Left hindlimb (tissue), 1 donor: ENCODE data around the gene CYP21A2.

Source experiments
- DNase-seq: peaks from one replicate; pipeline ENCODE4 v3.0.0-alpha.2; 2018

Gene CYP21A2

DNA sequence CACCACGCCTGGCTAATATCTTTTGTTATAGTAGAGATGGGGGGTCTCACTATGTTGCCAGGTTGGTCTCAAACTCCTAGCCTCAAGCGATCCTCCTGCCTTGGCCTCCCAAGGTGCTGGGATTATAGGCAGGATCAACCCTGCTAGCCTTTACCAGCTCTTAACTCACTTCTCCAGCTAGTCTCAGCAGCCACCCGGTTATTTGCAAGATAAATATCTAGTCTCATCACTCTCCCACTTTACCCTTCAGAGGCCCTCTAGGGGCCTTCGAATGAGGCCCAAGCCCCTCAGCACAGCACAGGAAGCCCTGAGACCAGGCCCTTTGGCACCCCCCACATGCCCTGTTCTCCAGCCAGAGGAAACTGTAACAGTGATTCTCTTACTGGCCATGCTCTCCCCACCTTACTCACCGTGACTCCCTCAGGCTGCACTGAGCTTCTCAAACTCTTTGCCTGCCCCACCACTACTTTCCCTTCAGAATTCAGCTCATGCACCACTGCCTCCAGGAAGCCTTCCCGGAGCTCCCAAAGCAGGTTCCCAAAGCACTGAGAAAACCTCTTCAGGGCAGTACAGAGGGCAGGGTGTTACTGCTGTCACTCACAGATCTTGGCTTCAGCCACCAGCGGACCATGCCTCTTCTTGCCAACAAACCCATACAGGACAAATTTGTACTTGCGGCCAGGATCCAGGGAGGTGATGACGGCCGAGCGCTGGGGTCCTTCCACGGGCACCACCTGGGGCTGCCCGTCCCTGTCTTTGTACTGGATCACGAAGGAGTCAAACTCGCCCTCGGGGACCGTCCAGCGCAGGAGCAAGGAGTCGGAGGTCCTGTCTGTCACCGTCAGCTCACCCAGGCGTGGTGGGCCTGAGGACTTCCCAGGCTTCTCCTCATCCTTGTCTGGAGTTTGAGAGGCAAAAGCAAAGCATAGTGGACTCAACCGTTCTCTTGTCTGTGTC, 45.9 kb downstream of the CYP21A2 start:
- DNase-seq: peak; percentile 25

- peak; percentile 23 for DNase-seq
These were observed 46.6 kb downstream of the CYP21A2 start for GRCh38 chr6:32084780-32085179.

- peak; percentile 25 for DNase-seq
These were observed 47.7 kb downstream of the CYP21A2 start for GRCh38 chr6:32085759-32086459.

DNA sequence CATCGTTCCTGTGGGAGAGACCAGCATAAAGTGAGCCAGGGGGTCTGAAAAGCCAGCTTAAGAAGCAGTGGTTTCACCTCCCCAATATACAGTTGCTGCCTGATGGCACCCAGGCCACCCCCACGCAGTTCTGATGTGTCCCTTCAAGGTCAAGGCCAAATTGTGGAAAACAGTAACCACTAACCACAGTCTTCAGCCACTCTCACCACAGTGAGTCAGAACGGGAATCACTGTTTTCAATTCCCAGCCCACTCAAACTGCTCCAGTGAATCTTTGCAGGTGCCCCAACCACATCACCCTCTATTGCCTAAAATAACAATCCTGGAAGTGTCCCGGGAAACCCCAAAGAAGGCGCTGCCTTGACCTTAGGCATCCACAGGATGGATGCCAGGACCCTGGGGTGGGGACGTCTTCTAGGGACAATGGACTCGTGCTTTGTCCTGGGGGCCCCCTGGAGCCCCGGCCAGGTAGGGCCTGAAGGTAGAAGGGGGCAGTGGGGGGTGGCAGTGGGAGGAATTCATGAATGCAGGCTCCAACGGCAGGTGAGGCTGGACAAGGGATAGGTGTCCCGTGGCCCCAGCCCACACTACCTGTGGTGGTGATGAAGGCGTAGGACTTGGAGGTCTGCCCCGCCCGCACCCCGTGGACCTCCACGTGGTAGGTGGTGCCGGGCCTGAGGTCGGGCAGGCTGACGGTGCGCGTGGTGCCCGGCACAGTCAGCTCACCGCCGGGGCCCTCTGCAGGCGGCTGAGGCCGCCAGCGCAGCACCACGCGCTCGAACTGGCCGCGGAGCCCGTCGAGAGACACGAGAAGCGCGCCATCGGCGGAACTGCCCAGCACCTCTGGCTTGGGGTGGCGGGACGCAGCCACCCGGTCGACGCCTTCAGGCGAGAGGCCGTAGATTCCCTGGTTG, 48.7 kb downstream of the CYP21A2 start:
- DNase-seq: peak; percentile 39

- peak; percentile 85 for DNase-seq
These were observed 49.6 kb downstream of the CYP21A2 start for GRCh38 chr6:32087574-32088486.

- peak; percentile 22 for DNase-seq
These were observed 50.4 kb downstream of the CYP21A2 start for GRCh38 chr6:32088487-32089049.

DNA sequence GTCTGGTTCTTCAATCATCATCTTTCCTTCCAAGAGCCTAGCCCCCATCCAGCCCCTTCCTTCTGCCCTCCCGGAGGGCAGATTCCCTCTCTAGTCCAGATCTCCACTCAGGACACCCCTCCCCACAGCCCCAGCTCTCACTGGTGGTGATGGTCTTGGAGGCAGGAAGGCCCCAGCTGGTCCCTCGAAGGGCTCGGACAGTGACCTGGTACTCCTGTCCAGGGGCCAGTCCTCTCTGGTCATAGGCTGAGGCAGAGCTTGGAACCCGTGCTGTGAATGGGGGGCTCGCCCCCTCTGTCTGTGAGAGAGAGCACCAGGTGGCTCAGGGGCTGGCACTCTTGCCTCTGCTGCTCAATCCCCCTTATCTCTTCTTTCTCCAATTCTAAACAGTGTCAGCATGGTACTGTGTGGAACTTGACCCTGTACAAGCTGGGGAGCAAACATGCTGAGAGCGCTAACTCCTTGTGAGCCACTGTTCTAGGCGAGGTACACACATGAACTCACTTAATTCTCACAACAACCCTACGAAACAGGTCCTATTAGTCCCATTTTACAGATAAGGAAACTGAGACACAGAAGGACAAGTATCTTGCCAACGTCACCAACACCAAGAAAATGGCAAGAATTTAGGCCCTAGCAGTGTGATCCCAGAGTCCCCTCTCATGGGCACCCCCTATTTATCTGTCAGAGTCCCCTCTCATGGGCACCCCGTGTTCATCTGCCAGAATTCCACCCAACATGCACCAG, 51.0 kb downstream of the CYP21A2 start:
- peak; percentile 18 for DNase-seq
